ENCODE measurements around the gene ANXA6.

DNA sequence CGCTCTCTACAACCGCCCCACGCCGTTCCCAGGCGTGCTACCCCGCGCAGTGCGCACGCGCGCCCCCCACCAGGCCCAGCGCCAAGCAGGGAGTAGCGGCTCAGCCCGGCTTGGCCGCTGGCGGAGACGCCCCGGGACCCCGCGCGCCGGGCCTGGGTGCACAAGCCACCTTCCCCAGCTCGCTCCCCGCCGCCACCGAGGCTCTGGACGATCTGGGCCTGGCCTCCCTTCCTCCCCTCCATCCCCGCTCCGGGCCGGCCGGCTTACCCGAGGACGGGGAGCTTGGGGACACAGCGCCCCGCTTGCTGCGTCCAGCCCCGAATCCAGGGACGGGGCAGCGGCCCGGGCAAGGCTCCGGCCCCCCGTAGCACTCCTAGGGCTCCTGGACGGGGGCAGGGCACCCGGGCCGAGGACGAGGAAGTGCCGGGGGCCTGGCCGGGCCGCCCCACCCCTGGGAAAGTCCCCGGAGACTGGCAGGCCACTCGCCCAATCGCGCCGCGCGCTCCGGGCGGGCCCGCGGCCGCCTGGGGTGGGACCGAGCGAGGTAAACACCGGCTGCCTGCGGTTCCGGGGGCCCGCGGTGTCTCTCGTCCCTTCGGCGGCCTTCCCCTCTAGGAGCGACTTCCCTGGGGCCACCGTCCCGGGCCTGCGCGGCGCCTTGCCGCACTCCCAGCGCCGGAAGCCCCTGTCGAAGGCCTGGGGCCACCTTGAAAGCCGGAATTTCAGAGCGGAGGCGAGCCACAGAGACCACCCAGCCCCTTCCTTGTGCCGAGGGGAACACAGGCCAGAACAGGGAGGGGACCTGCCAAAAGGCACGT lies 76.8 kb downstream of the ANXA6 start, which contains the start of gene TNIP1:
- TF ChIP-seq, protein P1, sequence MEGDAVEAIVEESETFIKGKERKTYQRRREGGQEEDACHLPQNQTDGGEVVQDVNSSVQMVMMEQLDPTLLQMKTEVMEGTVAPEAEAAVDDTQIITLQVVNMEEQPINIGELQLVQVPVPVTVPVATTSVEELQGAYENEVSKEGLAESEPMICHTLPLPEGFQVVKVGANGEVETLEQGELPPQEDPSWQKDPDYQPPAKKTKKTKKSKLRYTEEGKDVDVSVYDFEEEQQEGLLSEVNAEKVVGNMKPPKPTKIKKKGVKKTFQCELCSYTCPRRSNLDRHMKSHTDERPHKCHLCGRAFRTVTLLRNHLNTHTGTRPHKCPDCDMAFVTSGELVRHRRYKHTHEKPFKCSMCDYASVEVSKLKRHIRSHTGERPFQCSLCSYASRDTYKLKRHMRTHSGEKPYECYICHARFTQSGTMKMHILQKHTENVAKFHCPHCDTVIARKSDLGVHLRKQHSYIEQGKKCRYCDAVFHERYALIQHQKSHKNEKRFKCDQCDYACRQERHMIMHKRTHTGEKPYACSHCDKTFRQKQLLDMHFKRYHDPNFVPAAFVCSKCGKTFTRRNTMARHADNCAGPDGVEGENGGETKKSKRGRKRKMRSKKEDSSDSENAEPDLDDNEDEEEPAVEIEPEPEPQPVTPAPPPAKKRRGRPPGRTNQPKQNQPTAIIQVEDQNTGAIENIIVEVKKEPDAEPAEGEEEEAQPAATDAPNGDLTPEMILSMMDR (IDR thresholded peaks at IDR 0.05 in 8 of 11, conservative IDR thresholded peaks at IDR 0.05 in 3 of 11) = peak in 3 of 11 experiments; percentile 20 to 43 (median 21)
- peak; percentile 31 to 63 (median 61) for TF ChIP-seq POLR2A (IDR thresholded peaks at IDR 0.05)
- peak; percentile 91 to 96 (median 94) for TF ChIP-seq POLR2AphosphoS5 (IDR thresholded peaks at IDR 0.05)
